NCI-H774 (cell line): Measurements from ENCODE around the gene AGMO.

ENCODE experiments used
- DNase-seq: peaks from one replicate; lab custom pipeline; 2025; lab: John Stamatoyannopoulos, UW

The AGMO gene

DNA sequence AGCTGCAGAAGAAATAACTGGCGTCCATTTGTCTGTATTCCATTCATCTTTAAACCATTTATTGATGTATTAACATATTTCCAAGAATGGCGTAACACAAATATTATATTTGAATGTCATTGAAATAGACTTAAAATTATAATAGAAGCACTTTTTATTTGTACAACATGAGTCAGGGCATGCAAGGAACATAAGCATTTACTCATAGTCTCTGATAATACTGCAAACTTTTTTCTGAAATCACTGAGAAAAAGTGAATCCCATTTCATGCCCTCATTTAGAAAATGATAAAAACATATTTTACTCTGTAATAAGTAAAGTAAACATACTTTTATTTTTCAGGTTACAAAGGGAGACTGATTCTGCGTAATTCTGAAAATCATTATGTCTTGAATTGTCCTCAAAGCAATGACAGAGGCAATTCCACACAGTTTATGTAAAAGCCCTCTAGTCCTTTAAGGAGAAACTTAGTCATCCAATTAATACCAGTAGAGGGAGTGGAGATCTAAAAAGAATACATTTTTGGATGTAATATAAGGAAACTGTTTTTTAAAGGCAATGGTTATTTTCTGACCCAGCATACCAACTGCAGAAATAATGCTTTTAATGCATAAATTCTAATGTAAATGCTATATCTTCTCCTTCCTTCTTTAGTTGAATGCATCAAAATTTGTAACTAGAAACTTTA, 58.1 kb downstream of the AGMO start:
- no peak for DNase-seq

DNA sequence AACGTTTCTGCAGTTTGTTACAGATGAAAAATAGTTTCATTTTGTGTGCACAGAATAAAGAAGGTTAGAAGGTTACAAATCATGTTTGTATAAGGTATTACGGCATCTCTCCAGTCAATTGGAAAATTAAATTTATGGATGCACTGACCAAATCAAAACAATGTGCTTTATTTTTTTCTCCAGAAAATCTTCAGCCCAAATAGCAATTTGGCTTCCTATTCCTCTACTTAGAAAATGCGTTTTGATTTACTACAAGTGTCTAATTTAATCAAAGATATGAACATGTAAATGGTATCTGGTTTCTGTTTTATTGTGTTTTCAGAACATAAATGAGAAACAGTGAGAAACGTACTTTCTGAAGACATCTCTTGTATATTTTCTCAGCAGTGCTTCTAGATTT, 63.4 kb downstream of the AGMO start:
- DNase-seq, result no peak

DNA sequence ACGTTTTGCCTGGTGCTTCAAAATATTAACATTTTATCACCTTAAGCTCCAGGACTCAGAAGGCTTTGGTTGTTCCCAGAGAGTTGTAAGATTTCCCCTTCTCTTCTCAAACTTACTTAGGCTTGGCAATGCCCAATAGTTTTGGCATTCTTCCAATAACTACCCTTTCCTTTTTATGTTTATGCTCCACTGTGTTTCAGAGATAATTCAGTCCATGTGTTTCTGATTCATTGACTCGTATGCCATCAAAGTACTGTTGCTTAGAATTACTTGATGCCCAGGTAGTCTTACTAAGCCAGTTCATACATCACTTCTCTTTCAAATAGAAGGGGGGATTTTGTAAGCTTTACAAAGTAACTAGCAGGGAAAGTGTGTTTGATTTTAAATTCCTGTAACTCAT, 66.6 kb downstream of the AGMO start:
- DNase-seq, result no peak

DNA sequence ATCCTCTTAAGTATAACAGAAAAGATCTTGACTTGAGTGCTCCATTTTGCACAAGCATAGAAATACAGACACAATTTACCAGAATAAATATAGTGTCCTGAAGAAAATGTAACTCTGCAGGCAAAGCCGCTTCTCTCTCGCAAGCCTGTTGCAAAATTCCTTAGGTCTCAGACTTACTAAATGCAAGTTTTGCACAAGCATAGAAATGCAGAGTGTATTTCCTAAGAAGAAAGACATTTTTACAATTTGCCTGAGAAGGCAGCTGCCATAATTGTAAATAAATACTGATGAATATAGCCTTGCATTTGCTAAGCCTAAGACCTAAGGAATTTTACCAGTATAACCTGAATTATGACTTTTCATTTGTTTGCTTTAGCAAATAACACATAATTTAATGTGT, 67.1 kb downstream of the AGMO start:
- no peak for DNase-seq

DNA sequence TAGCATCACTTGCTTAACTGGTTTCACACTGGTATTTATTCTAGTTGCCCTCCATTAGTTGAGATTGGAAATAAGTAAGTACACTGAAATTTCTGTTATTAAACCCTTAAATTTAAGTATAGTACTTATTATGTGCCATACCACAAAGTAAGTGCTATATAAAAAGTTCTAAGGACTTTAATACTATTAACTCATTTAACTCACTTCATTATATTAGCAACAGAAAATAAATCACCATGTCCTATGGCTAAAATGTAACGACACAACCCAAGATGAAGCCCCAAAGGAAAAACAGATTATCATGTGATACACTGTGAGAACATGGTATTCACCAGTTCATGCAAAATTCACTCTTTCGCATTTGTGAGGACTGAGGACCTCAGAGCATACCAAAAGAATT, 70.5 kb downstream of the AGMO start:
- no peak for DNase-seq

DNA sequence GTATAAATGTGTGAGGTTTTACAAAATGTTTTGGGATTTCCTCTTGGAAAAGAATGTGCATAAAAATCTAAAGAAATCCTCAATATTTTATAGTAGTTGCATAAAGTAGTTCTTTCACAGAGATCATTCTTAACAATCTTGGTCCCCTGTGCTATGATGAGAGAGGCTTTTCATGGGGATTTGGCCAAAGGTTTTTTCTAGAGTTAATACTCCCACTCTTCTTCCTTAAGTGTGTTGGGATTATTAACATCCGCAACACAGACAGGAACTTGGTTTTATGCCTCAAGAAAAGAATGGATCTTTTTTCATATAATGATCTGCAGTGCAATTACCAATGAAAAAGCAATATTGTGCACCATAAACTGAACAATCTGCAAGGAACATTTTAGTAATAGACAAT, 71.5 kb downstream of the AGMO start:
- no peak for DNase-seq

DNA sequence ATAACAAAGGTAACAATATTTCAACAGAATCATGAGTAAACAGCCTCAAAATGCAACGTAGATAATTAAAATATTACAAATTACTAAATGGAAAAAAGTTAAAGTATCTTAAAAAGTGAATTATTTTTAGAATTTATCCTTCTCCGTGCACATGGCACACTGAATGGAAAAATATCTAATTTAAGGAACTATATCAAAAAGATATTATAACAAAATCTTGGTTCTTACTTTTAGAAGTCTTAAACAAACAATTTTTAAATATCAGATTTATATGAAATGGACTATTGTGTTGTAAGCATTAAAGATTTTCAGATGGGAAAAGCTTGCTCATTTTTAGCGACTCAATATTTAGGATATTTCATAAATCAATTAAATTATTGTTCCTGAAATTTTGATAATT, 72.0 kb downstream of the AGMO start:
- DNase-seq, result no peak

DNA sequence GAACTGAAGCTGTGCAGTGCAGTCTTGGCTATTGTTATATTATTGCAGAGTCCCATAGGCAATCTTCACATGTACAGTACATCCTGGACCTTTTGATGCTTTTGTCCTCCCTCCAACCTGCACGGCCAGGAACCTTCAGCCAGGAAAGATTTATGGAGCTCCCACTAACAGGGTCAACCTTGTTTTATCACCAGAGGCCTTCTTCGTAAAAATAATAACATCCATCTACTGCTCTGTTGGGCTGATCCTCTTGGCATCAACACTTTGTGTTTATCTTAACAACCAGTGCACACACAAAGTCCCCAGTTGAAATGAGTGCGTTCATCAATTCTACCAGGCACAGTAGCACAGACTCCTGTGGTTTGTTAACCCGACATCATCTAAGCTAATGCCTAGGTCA, 72.4 kb downstream of the AGMO start:
- no peak for DNase-seq

DNA sequence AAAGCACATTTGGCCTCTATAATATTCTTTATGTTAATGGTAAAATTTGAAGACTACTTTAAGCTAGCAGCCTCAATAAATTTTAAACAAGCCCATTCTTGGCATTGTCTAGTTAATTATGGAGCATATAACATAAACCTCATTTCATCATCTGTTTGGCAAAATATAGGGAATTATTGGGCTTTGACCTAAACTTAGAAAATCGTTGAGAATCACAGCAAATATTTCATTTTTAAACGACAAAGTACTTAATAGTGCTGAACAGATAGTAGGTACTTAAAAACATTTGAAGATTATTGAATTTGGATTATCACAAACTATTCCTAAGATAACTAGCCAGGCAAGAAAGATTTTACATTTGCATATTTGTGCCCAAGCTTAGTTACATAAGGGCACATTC, 73.4 kb downstream of the AGMO start:
- DNase-seq, result no peak

DNA sequence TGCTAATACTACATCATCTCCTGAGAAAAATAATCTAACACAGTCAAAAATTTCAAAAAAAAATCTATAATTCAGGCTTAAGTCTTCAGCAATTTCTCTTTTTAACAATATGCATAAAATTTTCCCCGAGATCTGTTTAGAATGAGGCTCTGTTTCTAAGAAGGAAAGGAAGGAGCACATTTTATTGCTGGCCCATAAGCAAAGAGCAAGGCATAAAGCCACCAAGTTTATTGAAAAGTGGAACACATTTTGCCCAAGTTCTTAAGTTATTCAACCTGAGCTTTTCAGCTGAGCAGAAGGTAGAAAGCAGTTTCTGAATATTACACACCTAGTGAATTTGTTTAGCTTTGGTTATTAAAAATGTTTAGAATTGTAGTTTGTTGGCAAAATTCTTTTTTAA, 73.9 kb downstream of the AGMO start:
- no peak for DNase-seq

DNA sequence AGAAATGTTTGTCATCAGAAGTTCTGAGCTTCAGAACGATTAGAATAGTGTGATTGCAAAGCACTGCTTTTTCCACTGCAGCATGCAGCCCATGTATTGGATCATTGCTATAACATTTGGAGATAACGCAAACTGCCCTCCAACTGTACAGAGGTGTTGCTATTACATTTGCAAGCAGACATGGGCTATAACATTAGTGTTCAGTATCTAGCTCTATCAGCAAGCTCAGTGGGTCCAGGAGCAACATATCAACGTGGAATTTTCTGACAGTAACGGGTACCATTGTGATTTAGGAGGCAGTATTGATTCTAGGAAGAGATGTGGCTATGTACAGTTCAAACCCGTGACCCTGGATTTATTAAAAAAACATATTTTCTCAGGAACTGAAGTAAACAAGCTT, 75.8 kb downstream of the AGMO start:
- no peak for DNase-seq

DNA sequence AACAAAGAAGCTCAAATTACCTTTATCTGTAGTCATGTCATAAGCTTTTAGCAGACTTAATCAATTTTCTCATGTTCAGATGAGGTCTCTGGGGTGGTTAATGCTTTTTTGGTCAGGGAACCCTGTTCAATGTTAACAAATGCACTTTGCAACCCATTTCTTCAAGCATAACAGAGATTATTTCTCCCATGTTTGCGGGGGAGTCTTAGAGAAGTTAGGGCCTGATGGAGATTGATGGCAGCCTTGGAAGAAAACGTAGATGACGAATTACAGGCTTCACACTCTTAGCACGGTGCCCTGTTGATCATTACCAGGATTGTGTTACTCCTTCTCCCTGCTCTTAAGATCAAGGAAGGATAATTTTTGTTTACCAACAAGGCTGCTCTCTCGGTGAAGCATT, 76.4 kb downstream of the AGMO start:
- no peak for DNase-seq

DNA sequence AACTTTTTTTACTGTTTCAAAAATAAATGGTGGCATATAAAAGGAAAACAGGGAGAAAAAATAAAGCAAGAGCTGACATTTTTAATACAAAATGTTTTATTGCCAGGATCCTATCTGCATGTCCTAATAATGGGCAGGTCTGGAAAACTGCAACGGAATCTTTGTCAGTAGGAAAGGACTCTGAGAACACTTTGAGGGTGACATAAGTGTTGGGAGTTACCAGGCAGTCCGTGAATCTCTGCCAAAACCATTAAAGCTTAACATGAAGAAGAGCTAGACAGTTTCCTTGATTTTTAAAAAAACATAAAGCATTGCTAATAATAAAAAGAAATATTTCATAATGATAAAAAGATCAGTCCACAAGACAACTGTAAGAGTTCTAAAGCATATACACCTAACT, 80.7 kb downstream of the AGMO start:
- no peak for DNase-seq

DNA sequence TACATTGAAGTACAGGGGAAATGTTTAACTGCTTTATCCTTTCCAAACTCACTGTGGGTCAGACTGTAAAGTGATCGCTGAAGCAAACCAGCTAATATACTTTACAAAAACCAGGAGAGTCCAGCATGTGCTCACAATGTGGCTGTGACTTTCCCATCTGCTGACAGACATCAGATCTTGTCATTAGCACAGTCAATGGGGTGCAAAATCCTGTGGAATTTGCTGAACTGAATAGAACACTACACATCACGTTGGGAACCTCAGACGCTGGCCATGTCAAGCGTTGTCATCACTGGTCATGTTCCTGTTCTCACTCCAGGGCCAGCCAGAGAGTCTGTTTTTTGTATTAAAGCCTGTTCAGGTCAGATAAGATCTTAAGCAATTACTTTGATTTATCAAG, 83.4 kb downstream of the AGMO start:
- DNase-seq, result no peak

DNA sequence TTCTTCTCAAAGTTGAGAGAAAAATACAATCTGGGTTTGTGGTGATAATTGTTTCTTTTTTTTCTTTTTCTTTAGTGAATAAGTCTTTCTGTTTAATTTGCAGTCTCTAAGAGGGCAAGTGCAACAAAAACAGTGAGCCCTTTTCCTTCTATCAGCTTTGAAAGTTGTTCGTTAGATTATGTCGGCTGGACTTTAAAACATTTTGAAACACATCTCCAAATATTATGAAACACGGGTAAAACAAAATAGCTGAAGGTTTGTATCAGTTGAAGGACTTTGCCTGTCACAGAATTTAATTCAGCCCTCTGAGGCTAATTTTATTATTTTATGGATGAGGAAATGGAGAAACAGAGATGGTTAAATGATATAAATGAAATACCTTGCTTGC, 85.3 kb downstream of the AGMO start:
- no peak for DNase-seq

DNA sequence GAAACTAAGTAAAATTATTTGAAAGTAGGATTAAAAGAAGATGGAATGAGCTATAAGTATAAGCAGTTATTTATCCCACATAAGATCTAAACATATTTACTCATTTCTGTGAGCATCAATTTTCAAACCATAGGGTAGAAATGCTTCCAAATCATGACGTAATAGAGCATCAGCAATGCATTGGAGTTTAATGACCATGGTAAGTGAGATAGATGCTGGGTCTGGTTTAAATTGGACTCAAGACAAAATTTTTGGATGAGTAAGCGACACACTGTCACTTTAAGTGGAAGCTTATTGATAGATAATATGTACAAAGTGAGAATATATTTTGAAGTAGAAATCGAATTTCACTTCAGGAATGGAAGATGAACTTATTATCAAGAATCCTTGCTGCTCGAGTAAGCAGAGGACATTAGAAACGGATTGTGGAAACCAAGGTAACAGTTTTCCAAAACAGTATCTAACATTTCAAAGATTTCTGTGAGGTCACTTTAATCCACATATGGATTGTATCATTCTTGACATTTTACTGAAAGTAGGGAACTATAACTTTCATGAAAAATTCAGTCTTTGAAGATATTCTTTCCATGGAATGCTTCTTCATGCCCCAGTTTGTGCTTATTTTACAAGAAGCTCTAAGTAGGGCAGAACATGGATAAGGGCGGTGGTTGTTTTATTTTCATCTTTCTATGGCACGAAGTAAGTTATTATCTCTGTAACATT, 85.8 kb downstream of the AGMO start:
- no peak for DNase-seq

DNA sequence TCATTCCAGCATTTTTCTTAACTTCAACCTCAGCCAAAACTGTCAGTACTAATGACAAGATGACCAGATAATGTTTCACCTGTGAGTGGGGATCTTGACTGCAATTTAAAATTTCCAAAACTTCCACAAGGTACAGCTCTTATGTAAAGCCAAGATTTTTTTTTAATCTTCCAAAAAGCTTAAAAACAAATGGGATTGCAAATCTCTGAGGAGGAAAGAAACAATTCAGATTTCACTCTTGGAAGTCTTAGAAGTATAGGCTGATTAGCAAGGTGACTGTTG, 90.2 kb downstream of the AGMO start:
- DNase-seq, result no peak

DNA sequence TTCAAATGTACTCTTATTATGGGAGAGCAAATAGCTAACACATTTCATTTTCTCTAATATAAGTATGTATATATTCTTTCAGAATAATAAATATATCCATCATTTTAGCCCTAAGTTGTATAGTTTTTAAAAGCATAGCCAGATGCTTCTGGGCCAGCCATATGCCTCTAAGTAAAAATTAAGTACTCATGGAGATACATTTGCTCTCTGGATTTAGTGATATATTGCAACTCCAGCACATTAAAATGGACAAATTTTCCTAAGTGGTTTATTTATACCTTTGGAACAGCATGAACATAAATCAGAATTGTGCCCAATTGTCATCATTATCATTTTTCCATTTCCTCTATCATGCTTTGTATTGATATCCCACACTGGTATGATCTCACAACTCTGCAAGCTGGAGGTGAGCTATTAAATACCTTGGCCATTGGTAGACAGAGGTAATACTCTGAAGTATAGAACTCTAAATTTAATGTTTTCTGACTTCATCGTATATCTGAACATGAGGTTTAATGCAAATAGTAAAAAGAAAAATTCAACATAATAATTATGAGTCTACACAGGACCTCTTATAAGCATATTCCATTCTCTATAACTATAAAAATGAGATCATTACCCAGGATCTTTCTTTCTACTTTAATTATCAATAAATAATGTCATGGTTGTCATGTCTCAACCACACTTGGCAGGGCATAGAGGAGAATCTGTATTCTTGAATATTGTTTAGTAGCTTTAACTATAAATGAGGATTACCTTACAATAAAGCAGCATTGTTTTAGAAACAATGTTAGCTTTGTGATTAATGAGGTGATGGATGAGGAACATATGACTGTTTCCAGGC, 90.8 kb downstream of the AGMO start:
- no peak for DNase-seq

DNA sequence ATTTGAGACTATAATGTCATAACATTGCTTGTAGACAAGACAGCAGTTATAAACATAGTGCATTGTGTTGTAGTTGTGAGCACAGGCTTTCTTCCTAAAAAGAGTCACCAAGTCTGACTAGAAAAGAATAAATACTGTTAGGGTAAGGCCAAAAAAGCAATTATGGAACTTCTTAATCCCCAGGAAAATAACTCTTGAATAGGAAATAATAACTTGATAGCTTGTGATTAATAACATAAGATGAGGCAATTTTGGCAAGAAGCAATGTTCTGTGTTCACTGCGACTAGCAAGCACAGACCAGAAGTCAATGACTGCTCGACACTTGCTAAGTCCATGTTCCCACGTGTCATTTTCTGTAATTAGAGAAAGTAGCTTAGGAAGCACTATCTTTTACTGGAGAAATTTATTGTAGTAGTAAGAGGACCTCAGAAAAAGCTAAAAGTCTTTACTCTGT, 97.1 kb downstream of the AGMO start:
- DNase-seq, result no peak

DNA sequence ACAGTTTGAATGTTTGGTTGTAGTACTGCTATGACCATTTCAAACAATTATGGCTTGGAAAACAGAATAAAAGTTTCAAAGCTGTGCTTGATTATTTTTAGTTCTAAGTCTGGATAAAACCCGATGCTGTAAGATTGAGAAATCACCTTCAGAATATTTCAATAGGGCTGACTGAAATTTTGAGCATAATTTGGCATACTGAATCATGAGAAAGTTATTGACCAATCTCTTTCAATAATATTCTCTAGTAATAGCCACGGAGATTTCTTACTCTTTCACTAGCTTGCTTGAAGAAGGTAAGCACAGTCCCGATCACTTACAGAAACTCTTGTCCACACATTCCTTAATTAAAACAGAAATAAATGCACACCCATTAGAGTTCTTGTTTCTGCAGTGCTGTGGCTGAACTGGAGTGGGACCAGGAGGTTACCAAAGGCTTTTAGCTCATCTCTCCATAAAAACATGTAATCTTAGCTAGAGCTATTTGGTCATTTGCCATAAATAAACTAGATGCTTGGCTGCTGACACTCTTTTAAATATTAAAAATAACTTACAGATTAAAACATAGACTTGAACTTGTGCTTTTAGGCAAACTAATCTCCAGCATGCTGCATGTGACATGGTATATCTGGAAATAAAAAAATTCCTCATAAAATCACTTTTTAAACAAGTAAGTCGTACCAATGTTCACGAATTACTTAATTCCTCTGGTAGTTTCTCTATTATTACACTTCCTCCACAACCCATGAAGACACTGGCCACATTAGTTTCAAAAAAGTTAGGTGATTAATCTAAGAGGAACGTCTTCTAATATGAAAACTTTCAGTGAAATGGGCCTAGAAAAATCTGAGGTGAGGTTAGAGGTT, 97.8 kb downstream of the AGMO start:
- no peak for DNase-seq

DNA sequence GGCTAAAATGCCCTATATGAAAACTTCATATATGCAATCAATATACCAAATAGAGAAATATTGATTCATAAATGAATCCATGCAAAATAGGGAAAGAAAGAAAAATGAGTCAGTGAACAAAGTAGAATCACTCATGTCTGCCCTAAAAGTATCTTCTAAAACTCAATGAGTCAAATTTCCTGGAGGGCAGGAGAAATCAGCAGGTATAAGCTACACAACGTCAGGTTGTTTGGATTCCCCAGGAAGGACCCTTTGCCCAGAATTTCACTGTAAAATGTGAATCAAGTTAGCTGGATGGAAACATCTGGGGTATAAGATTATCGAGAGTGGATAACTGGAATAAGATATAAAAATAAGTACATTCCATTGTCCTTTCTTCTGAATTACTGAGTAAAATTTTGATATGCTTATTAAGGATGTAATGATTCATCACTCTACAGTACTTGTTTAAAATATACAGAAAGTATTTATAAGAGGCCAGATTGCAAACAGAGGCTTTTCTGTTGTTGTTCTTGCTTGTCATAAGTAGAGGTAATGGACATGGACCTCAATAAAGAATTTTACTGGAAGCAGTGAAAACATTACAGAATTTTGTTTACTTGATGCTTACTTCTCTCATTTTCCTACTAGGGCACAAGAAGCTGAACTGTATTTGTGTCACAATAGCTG, 99.0 kb downstream of the AGMO start:
- no peak for DNase-seq

DNA sequence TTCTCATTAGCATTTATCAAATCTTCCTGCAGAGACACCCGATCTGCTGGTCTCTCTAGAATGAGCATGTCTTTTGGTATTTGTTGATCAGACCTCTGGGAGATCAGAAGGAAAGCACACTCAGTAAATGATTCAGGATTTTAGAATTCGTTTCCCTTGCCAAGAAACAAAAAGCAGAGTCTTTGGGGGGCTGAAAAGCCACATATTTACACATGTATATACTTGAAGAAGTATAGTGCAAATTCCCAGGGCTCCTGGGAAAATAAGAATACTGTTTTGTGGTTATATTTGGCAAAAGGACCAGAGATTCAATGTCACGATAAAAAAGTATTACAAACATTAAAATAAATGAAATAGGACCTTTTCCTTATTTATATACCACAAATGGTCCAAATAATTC, 100.2 kb downstream of the AGMO start:
- DNase-seq, result no peak
